Bladder microvascular endothelial cell (primary cell): ENCODE data around the gene CCIN. TPM values are rescaled to one million over a fixed set of nuclear protein-coding genes. Genes with fewer than 3 reads are reported as not detected.

Experiments
- total RNA-seq: library from RNA; depleted of rRNA; stranded (reverse); fragments of >200 nt; gene quantifications from 2 replicates; pipeline ENCODE4 v1.2.3, GENCODE V29; 2014

CCIN gene
- total RNA-seq, result 0.16 and 1.2 TPM in 2 replicates

DNA sequence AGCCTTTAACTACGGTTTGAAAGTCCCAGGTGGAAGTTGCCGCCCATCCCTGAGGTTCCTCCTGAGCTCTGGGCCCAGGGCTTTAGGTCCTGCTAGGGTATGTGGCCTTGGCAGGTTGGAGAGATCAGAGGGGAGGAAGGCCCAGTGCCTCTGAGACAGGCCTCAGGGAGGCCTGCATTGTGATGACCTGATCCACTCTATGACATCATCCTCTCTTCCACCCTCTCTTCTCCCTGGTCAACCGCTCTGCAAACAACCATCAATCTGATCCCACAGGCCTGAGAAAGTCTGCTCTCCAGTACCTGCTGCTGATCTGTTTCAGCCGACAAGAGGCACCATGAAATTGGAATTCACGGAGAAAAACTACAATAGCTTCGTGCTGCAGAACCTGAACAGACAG lies at the start of gene CCIN:
CCIN (plus strand) TSS at position 223 of the 400 bp plus-strand sequence; CDS start at position 338, 115 bp downstream.

DNA sequence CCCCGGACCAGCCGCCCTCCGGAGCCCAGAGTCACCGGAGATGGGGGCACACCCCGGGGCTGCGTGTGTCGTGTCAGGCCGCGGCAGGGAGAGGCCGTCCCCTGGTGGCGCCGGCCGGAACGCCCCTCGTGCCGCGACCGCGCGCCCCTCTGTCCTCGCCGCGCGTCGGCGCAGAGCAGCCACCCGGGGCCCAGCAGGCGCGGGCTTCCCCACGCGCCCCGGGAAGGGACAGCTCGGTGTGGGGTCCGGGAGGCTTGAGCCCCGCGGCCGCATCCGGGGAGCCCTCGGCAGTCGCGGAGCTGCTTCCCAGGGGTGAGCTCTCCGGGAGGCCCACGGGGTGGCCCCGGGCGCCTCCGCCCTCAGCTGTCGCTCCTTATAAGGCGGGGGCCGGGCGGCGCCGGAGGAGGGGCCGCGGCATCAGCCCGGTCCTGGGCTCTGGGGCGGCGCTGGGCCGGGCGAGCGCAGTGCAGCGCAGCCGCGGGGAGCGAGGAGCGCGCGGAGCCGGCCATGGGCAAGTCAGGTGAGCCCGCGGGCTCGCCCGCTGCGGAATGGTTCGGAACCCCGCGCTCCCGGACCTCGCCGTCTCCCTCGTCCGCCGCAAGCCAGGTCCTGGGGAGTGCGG lies 32.8 kb upstream of the CCIN start, which contains the start of gene GLIPR2:
GLIPR2 (plus strand) TSS at position 462 of the 622 bp plus-strand sequence; CDS start at position 508, 46 bp downstream.

GRCh38 chr9:36190388-36191289 lies 21.5 kb downstream of the CCIN start, which contains the start of gene CLTA:
Gene CLTA, plus strand, starts transcription at chr9:36190921. Its CDS starts 136 bp downstream, at chr9:36191057.

Other genes starting within 250 kb of the CCIN start
- 0.06 TPM in 1 of 2 replicates, not detected in the other for gene OR2S2, start 211.2 kb upstream of the CCIN start, total RNA-seq
- 5.5 and 40.2 TPM in 2 replicates for gene RECK, start 132.5 kb upstream of the CCIN start, total RNA-seq
- gene GLIPR2, start 32.7 kb upstream of the CCIN start, total RNA-seq, result 4.9 and 44.4 TPM in 2 replicates
- gene CLTA, start 21.5 kb downstream of the CCIN start, total RNA-seq, result 259 and 282 TPM in 2 replicates
- 9.2 and 21.6 TPM in 2 replicates for gene GNE, start 89.1 kb downstream of the CCIN start, total RNA-seq
- 11.3 and 39.9 TPM in 2 replicates for gene RNF38, start 230.9 kb downstream of the CCIN start, total RNA-seq